Umbilical cord (tissue), 2 donors: Measurements from ENCODE around the gene COPA. TPM values are rescaled to one million over a fixed set of nuclear protein-coding genes. Genes with fewer than 3 reads are reported as not detected.
"Not testable (repeated sequence)": the region's sequence is repeated elsewhere in the genome, so short reads cannot be mapped to it uniquely, and the experiment has no call there.

ENCODE experiments used
- DNase-seq: peaks from one replicate; pipeline ENCODE4 v3.0.0-alpha.2; 2015; ENCODE audit warnings: low spot score
- total RNA-seq: library from RNA; depleted of rRNA; stranded (reverse); fragments of >200 nt; gene quantifications from one replicate; pipeline ENCODE4 v1.2.3, GENCODE V29; 2014; ENCODE audit warnings: low replicate concordance; ENCODE audit not compliant: insufficient read depth

COPA gene
- total RNA-seq = 150 TPM

DNA sequence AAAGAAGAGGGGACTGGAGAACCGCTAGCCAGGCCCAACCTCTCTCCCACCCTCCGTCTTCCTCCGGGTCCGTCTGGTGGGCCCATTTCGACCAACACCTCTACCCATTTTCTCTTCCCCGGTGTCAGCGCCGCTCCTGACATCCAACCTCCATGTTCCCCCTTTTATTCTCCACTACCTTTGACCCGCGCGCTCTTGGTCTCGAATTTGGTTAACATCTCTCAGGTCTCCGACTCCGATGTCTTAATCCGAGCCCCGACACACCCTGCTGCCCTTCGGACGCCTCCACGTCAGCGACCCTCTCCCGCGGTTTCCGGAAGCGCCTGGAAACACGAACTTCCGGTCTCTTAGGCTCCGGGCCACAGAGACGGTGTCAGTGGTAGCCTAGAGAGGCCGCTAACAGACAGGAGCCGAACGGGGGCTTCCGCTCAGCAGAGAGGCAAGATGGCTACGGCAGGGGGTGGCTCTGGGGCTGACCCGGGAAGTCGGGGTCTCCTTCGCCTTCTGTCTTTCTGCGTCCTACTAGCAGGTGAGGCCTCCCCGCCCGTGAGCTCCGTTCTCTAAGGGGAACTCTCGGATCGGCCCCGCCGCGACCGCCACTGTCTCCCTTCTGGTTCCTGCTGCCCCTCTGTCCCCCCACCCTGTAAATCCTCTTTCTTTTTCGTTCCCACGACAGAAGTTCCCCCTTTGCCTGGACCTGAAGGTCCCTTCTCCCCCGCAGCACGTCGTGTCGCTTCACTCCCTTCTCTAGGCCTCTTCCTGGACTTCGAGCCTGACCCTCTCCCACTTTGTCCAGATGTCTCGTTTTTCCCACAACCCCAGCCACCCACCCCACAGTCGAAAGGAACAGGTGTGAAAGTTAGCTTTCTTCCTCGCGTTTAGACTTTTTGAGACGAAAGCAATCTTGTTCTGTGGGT is at the start of gene COPA, which contains the start of gene NCSTN:
Gene COPA (minus strand): TSS at position 298 of the 917 bp plus-strand sequence. CDS start 80 bp downstream, at position 218.
Gene NCSTN (plus strand): TSS at position 431 of the 917 bp plus-strand sequence. CDS start 14 bp downstream, at position 445.
- DNase-seq = peak; percentile 98

DNA sequence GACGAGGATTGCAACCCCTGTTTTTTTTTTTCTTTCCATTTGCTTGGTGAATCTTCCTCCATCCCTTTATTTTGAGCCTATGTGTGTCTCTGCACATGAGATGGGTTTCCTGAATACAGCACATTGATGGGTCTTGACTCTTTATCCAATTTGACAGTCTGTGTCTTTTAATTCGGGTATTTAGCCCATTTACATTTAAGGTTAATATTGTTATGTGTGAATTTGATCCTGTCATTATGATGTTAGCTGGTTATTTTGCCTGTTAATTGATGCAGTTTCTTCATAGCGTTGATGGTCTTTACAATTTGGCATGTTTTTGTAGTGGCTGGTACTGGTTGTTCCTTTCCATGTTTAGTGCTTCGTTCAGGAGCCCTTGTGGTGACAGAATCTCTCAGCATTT is 45.4 kb upstream of the COPA start:
- not testable (repeated sequence) for DNase-seq

DNA sequence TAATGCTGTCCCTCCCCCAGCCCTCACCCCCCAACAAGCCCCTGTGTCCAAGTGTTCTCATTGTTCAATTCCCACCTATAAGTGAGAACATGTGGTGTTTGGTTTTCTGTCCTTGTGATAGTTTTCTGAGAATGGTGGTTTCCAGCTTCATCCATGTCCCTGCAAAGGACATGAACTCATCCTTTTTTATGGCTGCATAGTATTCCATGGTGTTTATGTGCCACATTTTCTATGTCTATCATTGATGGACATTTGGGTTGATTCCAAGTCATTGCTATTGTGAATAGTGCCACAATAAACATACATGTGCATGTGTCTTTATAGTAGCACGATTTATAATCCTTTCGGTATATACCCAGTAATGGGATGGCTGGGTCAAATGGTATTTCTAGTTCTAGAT is 41.8 kb upstream of the COPA start:
- DNase-seq = not testable (repeated sequence)

DNA sequence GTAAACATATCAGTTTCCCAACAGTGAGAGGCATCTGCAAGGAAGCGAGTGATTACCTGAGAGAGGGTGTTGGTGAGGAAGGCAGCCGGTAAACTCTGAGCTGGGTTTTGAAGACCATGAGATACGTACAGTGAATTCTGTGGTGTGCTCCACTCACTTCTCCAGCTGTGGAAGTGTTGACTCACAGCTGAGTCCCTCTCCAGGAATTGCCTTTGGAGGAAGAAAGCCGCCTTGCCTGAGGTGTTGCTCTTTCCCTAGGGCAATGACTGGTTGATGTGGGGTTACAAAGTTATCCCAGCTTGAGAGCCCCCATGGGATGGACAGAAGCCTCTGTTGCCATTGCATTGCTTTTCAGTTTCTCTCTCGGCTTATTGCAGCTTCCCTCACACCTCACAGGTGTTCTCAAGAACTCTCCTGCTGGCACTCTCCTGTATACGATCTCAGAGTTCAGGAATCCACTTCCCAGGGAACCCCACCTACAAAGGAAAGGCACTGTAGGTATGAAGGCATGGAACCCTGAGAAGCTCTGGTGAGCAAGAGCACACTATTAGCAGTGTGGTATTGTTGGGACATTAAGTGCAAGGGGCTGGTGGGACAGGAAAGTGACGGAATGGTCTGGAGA is 34.6 kb upstream of the COPA start:
- no peak for DNase-seq

DNA sequence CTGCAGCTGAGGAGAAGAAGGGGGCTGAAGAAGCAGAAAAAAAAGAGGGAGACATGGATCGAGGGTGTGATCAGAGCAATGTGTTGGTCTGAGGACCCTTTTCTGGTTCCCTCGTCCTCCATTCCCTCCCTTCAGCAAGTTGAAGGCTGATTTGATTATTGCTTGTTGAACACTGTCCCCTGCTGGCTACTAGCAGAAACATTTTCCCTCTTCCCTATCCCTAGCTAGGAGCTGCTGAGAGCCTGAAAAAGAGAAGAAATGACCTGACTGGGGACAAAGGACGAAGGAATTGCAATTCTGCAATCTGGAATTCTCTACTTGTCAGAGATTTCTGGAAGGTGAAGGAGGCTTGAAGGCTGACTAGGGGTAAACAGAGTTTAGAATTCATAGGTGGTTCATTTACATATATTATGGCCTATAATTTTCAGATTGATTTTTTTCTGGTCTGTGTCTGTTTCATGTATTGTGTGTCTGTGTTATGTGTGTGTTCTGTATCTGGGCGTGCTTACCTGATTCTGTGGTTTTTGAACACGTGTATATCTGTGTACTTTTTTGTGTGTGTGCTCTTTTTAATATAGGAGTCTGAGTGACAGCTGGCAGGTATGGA is 33.6 kb upstream of the COPA start:
- peak; percentile 63 for DNase-seq

DNA sequence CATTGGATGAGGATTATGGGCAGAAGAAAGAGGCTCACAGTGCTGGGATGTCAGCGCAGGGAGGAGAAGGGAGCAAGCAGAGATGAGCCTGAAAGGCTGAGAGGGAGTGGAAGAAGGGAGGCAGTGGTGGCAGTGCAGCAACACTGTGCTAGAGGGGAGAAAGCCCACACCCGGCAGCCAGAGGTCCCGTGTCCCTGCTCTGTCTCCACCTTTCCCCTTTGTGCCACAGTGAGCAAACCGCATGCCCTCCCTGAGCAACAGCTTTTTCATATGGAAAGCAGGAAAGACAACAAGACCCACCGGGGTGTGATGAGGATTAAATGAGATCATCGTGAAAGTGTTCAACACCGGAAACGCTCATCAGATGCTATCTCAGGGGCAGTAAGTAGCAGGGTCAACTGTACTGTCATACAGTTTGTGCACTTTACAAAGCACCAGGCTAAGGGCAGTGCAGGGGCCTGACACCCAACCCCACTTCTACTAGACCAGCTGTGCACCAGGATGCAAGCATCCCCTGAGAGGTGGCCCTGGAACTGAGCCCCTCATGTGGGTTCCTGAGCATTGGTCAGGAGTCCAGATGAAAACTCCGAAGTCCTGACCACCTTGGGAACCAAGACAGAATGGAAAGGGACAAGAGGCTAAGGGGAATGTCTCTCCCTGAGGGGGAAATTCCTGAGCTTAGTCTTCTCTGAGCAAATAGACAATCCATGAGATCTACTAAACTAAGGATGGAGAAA is 32.9 kb upstream of the COPA start:
- no peak for DNase-seq

DNA sequence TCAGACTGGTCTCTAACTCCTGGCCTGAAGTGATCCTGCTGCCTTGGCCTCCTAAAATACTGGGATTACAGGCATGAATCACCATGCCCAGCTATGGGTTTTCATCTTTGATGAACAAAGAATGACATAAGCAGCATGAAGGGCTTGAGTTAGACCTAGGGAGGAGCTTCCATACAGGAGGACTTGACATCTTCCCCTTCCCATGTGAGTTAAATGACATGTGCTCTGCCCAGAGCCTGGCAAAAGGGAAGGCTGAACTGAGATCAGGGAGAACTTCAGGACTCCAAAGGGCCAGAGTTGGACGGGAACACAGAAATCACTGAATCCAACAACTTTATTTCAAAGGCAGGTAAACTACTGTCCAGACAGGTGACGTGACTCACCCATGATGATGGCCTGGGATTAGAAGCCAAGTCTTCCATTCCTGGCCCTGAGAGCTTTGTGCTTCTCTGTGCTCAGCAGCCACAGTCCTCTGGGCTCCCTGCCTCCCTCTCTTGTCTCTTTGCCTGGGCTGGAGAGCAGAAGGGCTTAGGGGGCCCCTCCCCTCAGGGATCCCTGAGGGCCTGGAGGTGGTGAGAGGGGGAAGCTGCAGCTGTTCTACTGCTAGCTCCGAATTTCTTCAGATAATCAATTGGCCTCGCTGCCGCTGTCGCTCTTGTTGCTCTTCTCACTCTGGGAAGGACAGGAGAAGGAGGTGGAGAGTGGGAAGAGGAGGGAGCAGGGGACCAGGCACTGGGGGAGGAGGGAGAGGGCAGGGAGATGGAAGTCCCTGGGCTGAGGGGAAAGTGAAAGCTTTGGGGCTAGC is 31.5 kb upstream of the COPA start:
- DNase-seq = no peak

DNA sequence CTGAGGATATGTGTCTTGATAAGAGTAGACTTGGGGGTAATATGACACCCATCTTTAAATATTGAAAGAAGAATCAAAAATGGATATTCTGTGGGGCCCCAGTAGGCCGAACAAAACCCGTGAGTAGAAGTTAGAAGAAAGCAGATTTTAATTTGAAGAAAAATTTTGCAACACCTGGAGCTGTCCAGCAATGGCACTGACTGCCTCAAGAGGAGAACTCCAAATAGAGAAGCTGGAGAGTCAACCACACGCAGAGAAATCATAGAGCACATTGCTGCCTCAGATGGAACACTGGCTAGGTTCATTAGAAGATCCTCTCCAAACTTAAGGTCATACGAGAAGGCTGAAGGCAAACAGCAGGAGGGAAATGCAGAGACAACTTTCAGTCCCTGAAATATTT is 30.6 kb upstream of the COPA start:
- no peak for DNase-seq

DNA sequence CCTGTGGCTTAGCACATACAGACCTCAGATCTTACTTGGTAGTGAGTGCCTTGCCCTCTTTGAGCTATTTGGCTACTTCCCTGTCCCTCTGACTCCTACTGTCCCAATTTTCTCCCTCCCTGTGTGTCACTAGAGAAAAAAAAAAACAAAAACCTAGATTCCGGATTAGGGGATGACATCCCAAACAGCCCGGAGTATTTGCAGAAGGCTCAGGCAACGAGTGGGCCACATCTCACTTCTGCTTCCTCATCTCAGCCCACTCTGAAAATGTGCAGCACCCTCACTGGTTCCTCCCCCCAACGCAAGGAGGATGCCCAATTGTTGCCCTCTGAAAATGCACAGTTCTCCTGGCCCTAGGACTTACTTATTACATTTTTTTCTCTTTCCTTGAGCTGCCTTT is 28.7 kb upstream of the COPA start:
- DNase-seq = no peak

DNA sequence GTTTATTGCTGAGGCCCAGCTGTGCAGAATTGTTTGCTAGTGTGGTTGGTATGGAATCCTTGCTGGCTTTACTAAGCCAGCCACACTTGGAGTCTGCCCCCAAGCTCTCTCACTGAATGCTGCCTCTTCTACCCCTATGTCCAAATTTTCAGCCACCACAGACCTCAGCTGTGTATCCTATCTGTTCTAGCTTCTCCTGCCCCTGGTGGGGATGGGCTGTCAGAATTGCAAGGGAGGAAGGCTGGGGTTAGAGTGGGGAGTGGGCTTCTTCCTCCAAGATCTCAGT is 28.2 kb upstream of the COPA start:
- DNase-seq = no peak

DNA sequence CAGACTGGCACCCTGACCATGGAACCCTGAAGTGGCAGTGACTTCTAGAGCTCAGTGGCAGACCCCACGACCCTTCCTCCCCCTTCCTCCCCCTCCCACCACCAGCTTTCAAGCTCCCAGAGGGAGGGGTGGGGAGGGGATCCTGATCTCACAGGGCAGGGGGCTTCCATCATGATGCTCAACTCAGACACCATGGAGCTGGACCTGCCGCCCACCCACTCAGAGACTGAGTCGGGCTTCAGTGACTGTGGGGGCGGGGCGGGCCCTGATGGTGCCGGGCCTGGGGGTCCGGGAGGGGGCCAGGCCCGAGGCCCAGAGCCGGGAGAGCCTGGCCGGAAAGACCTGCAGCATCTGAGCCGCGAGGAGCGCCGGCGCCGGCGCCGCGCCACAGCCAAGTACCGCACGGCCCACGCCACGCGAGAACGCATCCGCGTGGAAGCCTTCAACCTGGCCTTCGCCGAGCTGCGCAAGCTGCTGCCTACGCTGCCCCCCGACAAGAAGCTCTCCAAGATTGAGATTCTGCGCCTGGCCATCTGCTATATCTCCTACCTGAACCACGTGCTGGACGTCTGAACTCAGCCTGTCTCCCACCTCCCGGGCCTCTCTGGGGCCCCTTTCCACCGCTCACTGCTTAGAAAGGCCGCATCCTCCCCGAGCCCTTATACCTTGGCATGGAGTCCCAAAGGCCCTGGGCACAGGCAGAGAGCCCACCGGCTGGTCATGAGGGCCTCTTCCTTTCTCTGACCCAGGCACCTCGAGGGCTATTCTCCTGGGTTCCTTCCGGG is 27.7 kb upstream of the COPA start:
- DNase-seq = no peak

DNA sequence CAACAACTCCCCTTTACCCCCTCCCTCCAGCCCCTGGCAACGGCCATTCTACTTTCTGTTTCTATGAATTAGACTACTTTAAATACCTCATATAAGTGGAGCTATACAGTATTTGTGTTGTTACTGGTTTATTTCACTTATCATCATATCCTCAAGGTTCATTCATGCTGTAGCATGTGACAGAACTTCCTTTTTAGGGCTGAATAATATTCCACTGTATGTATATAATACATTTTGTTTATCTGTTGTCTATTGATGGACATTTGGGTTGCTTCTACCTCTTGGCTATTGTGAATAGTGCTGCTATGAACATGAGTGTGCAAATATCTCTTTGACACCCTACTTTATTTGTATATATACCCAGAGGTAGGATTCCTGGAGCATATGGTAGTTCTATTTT is 26.0 kb upstream of the COPA start:
- DNase-seq = no peak

DNA sequence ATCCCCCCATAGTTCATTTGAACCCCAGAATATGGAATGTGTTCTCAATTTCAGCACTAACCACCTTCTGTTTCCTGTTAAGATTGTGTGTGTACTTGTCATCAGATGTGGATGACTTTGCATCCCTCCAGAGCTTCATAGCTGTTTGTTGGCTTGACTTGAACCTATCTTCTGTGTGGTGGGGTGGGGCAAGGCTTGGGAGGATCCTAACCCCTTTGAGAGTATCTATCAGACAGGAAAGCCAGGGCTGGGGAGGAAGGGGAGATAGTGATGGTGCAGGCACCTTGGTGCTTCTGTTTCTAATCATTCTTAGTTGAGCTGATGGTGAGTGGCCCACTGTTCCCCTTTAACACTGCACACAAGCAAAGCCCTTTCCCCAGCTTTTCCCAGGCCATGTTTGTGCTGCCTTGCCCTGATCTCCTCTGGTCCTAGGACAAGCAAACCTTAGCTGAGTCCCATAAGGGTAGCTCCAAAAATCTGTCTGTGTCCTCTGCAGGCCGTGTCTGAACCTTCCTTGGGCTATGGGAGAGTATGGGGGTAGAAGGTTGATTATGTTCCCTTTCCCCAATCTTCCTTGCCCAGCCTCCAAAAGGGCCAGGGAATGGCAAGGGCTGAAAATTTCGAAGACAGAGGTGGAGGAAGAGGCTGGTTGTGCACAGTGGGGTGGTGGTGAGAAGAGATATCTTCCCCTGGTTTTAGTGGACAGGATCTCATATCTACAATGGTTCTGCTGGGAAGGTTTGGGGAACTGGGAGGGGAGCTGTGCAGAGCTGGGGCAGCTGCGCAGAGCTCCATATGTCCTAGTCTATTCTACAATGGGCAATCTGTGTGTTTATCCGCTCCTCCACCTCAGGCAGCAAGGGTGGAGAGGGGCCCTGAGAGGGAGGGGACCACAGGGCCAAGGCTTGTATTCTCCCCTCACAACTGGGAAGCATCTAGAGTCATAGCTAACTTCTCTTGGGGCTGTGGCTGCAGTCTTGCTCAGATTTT is 25.2 kb upstream of the COPA start:
- no peak for DNase-seq

DNA sequence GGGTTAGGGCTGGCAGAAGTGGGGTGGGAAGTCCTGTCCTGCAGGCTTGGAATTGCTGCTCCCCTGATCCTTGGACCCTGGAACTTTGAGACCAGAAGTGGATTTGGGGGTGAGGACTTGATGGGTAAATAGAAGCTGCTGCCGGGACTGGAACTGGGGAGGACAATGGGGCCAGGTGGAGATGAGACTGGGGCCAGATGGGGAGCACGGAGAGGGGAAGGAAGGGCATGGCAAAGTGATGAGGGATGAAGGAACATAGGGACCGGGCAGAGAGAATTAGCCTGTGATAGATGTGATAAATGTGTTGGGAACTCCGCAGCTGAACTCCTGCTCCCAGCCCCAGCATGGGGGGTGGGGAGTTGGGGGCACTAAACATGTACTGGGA is 24.5 kb upstream of the COPA start:
- no peak for DNase-seq

DNA sequence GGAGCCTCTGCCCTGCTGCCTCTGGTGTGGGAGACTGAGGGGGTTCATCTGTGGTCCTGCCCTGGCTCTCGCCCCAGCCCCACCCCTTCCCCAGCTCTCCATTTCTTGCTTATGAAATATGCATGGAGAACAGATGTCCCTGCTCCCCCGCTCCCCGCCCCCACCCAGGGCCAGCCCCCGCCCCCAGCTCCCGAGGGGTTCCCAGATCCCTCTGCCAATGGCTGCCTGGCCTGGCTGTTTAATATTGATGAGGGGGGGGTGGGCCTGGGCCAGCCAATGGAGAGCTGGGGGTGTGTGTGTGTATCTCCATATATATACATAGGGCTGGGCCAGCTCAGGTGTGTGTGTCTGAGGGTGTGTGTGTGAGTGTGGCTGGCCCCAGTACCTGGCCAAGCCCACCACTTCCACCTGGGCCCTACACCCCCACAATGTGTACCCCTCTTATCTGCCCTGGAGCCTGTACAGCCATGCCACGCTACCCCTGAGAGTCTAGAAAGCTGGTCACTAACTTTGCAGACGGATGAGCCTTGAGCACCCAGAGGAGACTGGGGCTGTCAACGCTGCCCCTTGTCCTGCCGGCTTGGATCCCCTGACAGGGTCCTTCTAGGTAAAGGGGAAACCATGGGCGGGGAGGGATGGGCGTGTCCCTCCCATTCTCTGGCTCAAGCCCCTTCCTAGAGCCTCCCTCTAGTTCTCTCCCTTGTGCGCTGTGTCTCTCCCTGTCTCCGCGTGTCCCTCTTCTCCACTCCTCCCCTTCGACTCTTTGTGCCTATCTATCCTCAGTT is 23.9 kb upstream of the COPA start, which contains the start of gene NHLH1:
Gene NHLH1 (plus strand): TSS at position 341 of the 785 bp plus-strand sequence. CDS start 3,661 bp downstream, outside the sequence.
- no peak for DNase-seq

DNA sequence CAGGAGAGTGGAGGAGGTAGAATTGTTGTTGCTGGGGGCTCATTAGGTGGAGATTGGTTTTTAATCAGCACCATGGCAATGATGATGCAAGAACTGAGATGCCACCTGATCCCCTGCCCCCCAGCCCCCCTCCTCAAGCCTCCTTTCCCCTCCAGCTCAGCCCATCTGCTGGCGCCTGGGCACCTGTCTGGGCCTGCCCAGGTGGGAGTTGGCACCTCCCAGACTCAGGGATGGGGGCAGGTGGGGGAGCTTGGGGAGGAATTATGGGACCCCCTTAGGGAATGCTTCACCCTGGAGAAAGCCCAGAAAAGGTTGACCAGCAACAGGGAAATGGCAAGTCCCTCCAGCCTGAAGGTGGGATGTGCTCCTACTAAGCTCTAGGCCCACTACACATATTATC is 22.3 kb upstream of the COPA start:
- DNase-seq = no peak

DNA sequence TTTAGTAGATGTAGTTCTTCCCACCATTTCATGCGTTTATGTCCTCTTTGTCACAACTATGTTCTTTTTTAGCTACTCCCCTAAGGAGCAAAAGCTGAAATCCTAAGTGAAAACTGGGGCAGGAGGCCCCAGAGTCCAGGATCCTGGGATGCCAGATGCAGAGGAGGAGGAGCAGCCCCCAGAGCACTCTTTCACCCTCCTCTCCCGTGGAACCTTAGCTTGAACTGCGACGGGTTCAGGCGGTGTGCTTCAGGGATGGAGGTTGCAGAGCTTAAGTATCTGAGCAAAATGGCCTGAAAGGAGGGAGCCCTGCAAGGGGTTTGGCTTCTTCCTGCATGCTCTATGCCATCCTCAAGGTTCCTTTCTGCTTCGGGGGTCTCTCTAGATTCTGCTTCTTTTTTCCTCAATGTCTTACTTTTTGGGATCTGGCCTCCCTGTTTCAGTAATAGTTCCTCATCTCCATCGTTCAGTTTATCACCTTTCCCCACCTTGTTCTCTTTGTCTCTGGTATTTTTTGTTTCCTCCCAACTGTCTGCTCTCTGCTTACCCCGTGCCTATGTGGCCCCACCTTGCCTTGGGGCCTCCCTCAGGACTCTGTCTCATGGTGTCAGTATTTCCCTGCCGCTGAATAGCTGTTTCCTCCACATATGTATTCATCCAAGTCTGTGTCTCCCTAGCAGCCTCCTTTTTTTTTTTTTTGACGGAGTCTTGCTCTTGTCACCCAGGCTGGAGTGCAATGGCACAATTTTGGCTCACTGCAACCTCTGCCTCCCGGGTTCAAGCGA is 21.1 kb upstream of the COPA start:
- DNase-seq = no peak
